Epithelial cell of proximal tubule (primary cell): ENCODE results near the gene HORMAD2. TPM values are rescaled to one million over a fixed set of nuclear protein-coding genes. Genes with fewer than 3 reads are reported as not detected.

Experiments
- DNase-seq: peaks from one replicate; pipeline ENCODE4 v3.0.0-alpha.2; 2011; ENCODE audit warnings: low read depth
- H3K4me3 ChIP-seq: 2 replicates; pipeline ENCODE4 v1.5.1; 2011; ENCODE audit warnings: low read depth, mild to moderate bottlenecking, low read length
- CTCF ChIP-seq: conservative IDR thresholded peaks from 2 replicates; pipeline ENCODE4 v1.5.1; 2012; ENCODE audit warnings: low read depth, mild to moderate bottlenecking, low read length
- total RNA-seq: library from RNA; depleted of rRNA; stranded (reverse); fragments of >200 nt; gene quantifications from 2 replicates; pipeline ENCODE4 v1.2.3, GENCODE V29; 2015

The HORMAD2 gene
- total RNA-seq, 1 donor from 2014 or later = not detected

- H3K4me3 ChIP-seq = no peak overlapping the region
- DNase-seq = peak; percentile 88
- TF ChIP-seq CTCF = no peak
Measured at GRCh38 chr22:30182350-30182745, 102.1 kb downstream of the HORMAD2 start.

- no peak overlapping the region for H3K4me3 ChIP-seq
- no peak for DNase-seq
- TF ChIP-seq CTCF = no peak
Measured at GRCh38 chr22:30182815-30183214, 102.6 kb downstream of the HORMAD2 start.

- TF ChIP-seq CTCF = no peak
- no peak overlapping the region for H3K4me3 ChIP-seq
- no peak for DNase-seq
Measured at GRCh38 chr22:30183271-30183670, 103.0 kb downstream of the HORMAD2 start.

GRCh38 chr22:30183861-30184278, 103.6 kb downstream of the HORMAD2 start:
- H3K4me3 ChIP-seq = no peak overlapping the region
- DNase-seq = no peak
- no peak for TF ChIP-seq CTCF

- no peak for DNase-seq
- no peak overlapping the region for H3K4me3 ChIP-seq
Measured at GRCh38 chr22:30185129-30185528, 104.9 kb downstream of the HORMAD2 start.

GRCh38 chr22:30185549-30185948, 105.3 kb downstream of the HORMAD2 start:
- H3K4me3 ChIP-seq = no peak overlapping the region
- no peak for TF ChIP-seq CTCF
- DNase-seq = no peak

More at GRCh38 chr22:30185129-30185528, 104.9 kb downstream of the HORMAD2 start:
- no peak for TF ChIP-seq CTCF

GRCh38 chr22:30186041-30186440, 105.8 kb downstream of the HORMAD2 start:
- no peak overlapping the region for H3K4me3 ChIP-seq
- TF ChIP-seq CTCF = no peak
- no peak for DNase-seq
